ENCODE measurements around the gene JHY.

JHY gene

DNA sequence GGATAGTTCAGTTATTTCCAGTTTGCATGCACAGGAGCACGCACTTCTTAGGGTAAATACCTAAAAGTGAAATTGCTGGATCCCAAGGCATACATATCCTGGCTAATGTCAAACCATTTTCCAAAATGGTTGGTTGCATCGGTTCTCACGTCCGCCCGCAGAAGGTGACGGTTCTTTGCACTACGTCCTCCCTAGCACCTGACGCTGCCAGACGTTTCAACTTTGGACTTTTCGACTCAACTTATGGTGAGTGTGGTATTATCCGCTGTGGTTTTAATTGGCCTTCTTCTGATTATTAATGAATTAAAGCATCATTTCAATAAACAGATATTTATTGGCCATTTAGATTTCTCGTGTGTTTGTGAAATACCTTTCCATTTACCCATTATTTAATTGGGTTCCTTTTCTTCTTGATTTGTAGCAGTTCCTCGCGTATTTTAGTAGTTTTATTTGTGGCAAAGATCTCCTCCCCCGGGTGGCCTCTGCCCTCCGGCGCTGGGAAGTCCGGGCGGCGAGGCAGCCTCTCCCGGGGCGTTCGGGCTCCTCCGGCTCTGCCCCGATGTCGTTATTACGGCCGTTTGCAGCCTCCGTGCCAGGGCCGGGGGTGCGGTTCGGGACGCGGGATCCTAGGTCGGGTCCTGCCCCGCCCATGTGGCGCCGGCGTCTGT is at the start of gene JHY:
TSS of gene JHY (plus strand) at position 571 of the 668 bp plus-strand sequence. CDS start 3,091 bp downstream, outside the sequence.
- Histone ChIP-seq H3K27me3 (ENCODE audit: control insufficient read depth in 2 of 2, insufficient read depth in 2 of 2, low read length in 2 of 2) (no peaks in the 10 kb centered on the region), H3K4me3 (ENCODE audit: low read length in 2 of 2) (peak within 1 kb of the TSS; percentile 69 to 86), H3K27ac (ENCODE audit: low read depth in 2 of 2, low read length in 2 of 2) (peak within 1 kb of the TSS; percentile 49 to 69), H3K9me3 (ENCODE audit: control insufficient read depth in 2 of 2, low read length in 2 of 2) (no peaks in the 10 kb centered on the region), H3K36me3 (ENCODE audit: control insufficient read depth in 2 of 2, insufficient read depth in 2 of 2, low read length in 2 of 2) (peaks cover 0 to 3% of the 10 kb centered on the region in 2 donors), H3K4me1 (ENCODE audit: control insufficient read depth in 2 of 2, insufficient read depth in 2 of 2, low read length in 2 of 2) (peaks cover 0 to 4% of the 10 kb centered on the region in 2 donors), H3K9ac (ENCODE audit: low read depth in 1 of 2, low read length in 2 of 2) (peak within 1 kb of the TSS; percentile 72 to 79)

GRCh38 chr11:122833846-122834464 is 48.6 kb upstream of the JHY start:
- Histone ChIP-seq H3K27me3 (ENCODE audit: control insufficient read depth in 2 of 2, insufficient read depth in 2 of 2, low read length in 2 of 2) (no peaks in the 10 kb centered on the region), H3K36me3 (ENCODE audit: control insufficient read depth in 2 of 2, insufficient read depth in 2 of 2, low read length in 2 of 2) (no peaks in the 10 kb centered on the region), H3K9ac (ENCODE audit: low read depth in 1 of 2, low read length in 2 of 2) (no peak overlapping the region), H3K9me3 (ENCODE audit: control insufficient read depth in 2 of 2, low read length in 2 of 2) (no peaks in the 10 kb centered on the region), H3K4me1 (ENCODE audit: control insufficient read depth in 2 of 2, insufficient read depth in 2 of 2, low read length in 2 of 2) (no peaks in the 10 kb centered on the region), H3K4me3 (ENCODE audit: low read length in 2 of 2) (no peak overlapping the region), H3K27ac (ENCODE audit: low read depth in 2 of 2, low read length in 2 of 2) (no peak overlapping the region)

DNA sequence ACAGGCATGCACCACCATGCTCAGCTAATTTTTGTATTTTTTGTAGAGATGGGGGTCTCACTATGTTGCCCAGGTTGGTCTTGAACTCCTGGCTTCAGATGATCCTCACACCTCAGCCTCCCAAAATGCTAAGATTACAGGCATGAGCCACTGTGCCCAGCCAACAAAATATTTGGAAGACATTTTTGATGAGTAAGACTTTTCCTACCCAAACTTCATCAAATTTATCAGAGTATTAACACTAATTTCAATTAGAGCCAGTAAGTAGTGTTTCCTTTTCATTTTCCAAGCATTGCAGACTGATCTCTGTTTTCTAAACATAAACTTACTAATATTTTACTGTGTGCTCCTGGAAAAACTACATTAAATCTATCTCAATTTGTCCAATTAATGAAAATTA is 45.6 kb upstream of the JHY start:
- no peak overlapping the region for H3K9ac ChIP-seq (ENCODE audit: low read depth in 1 of 2, low read length in 2 of 2)
- no peak overlapping the region for H3K4me3 ChIP-seq (ENCODE audit: low read length in 2 of 2)
- no peaks in the 10 kb centered on the region for H3K27me3 ChIP-seq (ENCODE audit: control insufficient read depth in 2 of 2, insufficient read depth in 2 of 2, low read length in 2 of 2)
- H3K27ac ChIP-seq (ENCODE audit: low read depth in 2 of 2, low read length in 2 of 2) = no peak overlapping the region
- H3K9me3 ChIP-seq (ENCODE audit: control insufficient read depth in 2 of 2, low read length in 2 of 2) = no peaks in the 10 kb centered on the region
- no peaks in the 10 kb centered on the region for H3K36me3 ChIP-seq (ENCODE audit: control insufficient read depth in 2 of 2, insufficient read depth in 2 of 2, low read length in 2 of 2)
- H3K4me1 ChIP-seq (ENCODE audit: control insufficient read depth in 2 of 2, insufficient read depth in 2 of 2, low read length in 2 of 2) = no peaks in the 10 kb centered on the region

DNA sequence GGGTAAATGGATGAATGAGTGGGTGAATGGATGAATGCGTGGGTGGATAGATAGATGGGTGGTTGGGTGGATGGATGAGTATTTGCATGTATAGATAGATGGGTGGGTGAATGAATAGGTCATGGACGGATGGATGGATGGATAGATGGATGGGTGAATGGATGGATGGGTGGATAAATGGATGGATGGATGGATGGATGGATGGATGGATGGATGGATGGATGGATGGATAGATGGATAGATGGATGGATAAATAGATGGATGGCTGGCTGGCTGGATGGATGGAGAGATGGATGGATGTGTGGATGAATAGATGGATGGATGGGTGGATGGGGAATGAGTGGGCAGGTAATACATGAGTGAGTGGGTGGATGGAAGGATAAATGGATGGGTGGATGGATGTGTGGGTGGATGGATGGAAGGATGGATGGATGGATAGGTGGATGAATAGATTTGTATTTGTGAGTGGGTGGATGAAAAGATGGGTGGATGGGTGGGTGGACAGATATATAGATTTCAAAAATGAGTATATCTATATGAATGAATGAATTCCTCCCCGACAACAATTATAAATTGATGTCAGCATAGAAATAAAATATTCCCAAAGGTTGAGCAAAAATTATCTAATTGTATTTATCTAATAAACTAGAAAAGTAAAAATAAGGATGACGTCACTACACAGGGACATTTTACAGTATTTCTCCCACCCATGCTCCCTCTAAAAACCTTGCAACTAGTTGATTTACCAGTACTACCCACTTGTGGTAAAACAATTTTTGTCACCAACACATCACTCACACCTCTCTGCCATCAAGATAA is 44.8 kb upstream of the JHY start:
- H3K36me3 ChIP-seq (ENCODE audit: control insufficient read depth in 2 of 2, insufficient read depth in 2 of 2, low read length in 2 of 2) = no peaks in the 10 kb centered on the region

GRCh38 chr11:122843281-122844141 is 39.0 kb upstream of the JHY start:
- Histone ChIP-seq H3K36me3 (ENCODE audit: control insufficient read depth in 2 of 2, insufficient read depth in 2 of 2, low read length in 2 of 2) (no peaks in the 10 kb centered on the region), H3K4me3 (ENCODE audit: low read length in 2 of 2) (no peak overlapping the region), H3K27me3 (ENCODE audit: control insufficient read depth in 2 of 2, insufficient read depth in 2 of 2, low read length in 2 of 2) (no peaks in the 10 kb centered on the region), H3K27ac (ENCODE audit: low read depth in 2 of 2, low read length in 2 of 2) (peak overlapping the region in 1 of 2 donors; percentile 43), H3K9me3 (ENCODE audit: control insufficient read depth in 2 of 2, low read length in 2 of 2) (no peaks in the 10 kb centered on the region), H3K9ac (ENCODE audit: low read depth in 1 of 2, low read length in 2 of 2) (no peak overlapping the region), H3K4me1 (ENCODE audit: control insufficient read depth in 2 of 2, insufficient read depth in 2 of 2, low read length in 2 of 2) (no peaks in the 10 kb centered on the region)

More for the DNA sequence above, 44.8 kb upstream of the JHY start:
- no peak overlapping the region for H3K27ac ChIP-seq (ENCODE audit: low read depth in 2 of 2, low read length in 2 of 2)
- no peaks in the 10 kb centered on the region for H3K4me1 ChIP-seq (ENCODE audit: control insufficient read depth in 2 of 2, insufficient read depth in 2 of 2, low read length in 2 of 2)
- no peak overlapping the region for H3K9ac ChIP-seq (ENCODE audit: low read depth in 1 of 2, low read length in 2 of 2)
- no peaks in the 10 kb centered on the region for H3K27me3 ChIP-seq (ENCODE audit: control insufficient read depth in 2 of 2, insufficient read depth in 2 of 2, low read length in 2 of 2)
- H3K9me3 ChIP-seq (ENCODE audit: control insufficient read depth in 2 of 2, low read length in 2 of 2) = no peaks in the 10 kb centered on the region
- H3K4me3 ChIP-seq (ENCODE audit: low read length in 2 of 2) = no peak overlapping the region

- H3K4me3 ChIP-seq (ENCODE audit: low read length in 2 of 2) = no peak overlapping the region
- H3K9ac ChIP-seq (ENCODE audit: low read depth in 1 of 2, low read length in 2 of 2) = no peak overlapping the region
- H3K27me3 ChIP-seq (ENCODE audit: control insufficient read depth in 2 of 2, insufficient read depth in 2 of 2, low read length in 2 of 2) = no peaks in the 10 kb centered on the region
- no peaks in the 10 kb centered on the region for H3K9me3 ChIP-seq (ENCODE audit: control insufficient read depth in 2 of 2, low read length in 2 of 2)
- H3K4me1 ChIP-seq (ENCODE audit: control insufficient read depth in 2 of 2, insufficient read depth in 2 of 2, low read length in 2 of 2) = no peaks in the 10 kb centered on the region
- no peak overlapping the region for H3K27ac ChIP-seq (ENCODE audit: low read depth in 2 of 2, low read length in 2 of 2)
- H3K36me3 ChIP-seq (ENCODE audit: control insufficient read depth in 2 of 2, insufficient read depth in 2 of 2, low read length in 2 of 2) = no peaks in the 10 kb centered on the region
These were observed 35.1 kb upstream of the JHY start for GRCh38 chr11:122847466-122847865.

DNA sequence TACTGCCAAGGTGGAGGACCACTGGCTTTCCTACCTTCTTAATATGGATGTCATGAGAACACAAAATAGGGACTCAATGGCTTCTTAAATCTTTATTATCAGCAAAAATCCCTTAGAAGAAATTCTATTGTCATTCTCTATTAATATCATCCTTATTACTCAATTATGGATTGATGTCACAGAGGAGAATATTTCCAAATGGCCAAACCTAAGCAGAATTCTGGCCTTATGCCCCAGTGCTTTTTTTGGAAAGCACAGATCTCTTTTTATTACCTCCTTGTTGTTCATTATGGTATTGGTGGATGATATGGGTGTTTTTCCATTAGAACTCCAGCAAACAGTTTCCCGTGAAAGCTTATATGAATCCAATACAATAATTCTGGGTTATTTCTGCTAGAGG is 34.4 kb upstream of the JHY start:
- H3K27me3 ChIP-seq (ENCODE audit: control insufficient read depth in 2 of 2, insufficient read depth in 2 of 2, low read length in 2 of 2) = no peaks in the 10 kb centered on the region
- no peak overlapping the region for H3K9ac ChIP-seq (ENCODE audit: low read depth in 1 of 2, low read length in 2 of 2)
- H3K9me3 ChIP-seq (ENCODE audit: control insufficient read depth in 2 of 2, low read length in 2 of 2) = no peaks in the 10 kb centered on the region
- H3K36me3 ChIP-seq (ENCODE audit: control insufficient read depth in 2 of 2, insufficient read depth in 2 of 2, low read length in 2 of 2) = no peaks in the 10 kb centered on the region
- no peaks in the 10 kb centered on the region for H3K4me1 ChIP-seq (ENCODE audit: control insufficient read depth in 2 of 2, insufficient read depth in 2 of 2, low read length in 2 of 2)
- H3K4me3 ChIP-seq (ENCODE audit: low read length in 2 of 2) = no peak overlapping the region
- H3K27ac ChIP-seq (ENCODE audit: low read depth in 2 of 2, low read length in 2 of 2) = no peak overlapping the region

- Histone ChIP-seq H3K36me3 (ENCODE audit: control insufficient read depth in 2 of 2, insufficient read depth in 2 of 2, low read length in 2 of 2) (no peaks in the 10 kb centered on the region), H3K4me1 (ENCODE audit: control insufficient read depth in 2 of 2, insufficient read depth in 2 of 2, low read length in 2 of 2) (no peaks in the 10 kb centered on the region), H3K9me3 (ENCODE audit: control insufficient read depth in 2 of 2, low read length in 2 of 2) (no peaks in the 10 kb centered on the region), H3K4me3 (ENCODE audit: low read length in 2 of 2) (no peak overlapping the region), H3K9ac (ENCODE audit: low read depth in 1 of 2, low read length in 2 of 2) (no peak overlapping the region), H3K27ac (ENCODE audit: low read depth in 2 of 2, low read length in 2 of 2) (no peak overlapping the region), H3K27me3 (ENCODE audit: control insufficient read depth in 2 of 2, insufficient read depth in 2 of 2, low read length in 2 of 2) (no peaks in the 10 kb centered on the region)
These were observed 32.4 kb upstream of the JHY start for GRCh38 chr11:122850076-122850631.

GRCh38 chr11:122851366-122851966 is 31.1 kb upstream of the JHY start:
- Histone ChIP-seq H3K27ac (ENCODE audit: low read depth in 2 of 2, low read length in 2 of 2) (no peak overlapping the region), H3K9ac (ENCODE audit: low read depth in 1 of 2, low read length in 2 of 2) (no peak overlapping the region)

More at GRCh38 chr11:122851366-122851966, 31.1 kb upstream of the JHY start:
- no peaks in the 10 kb centered on the region for H3K9me3 ChIP-seq (ENCODE audit: control insufficient read depth in 2 of 2, low read length in 2 of 2)
- no peaks in the 10 kb centered on the region for H3K4me1 ChIP-seq (ENCODE audit: control insufficient read depth in 2 of 2, insufficient read depth in 2 of 2, low read length in 2 of 2)
- H3K4me3 ChIP-seq (ENCODE audit: low read length in 2 of 2) = no peak overlapping the region
- H3K36me3 ChIP-seq (ENCODE audit: control insufficient read depth in 2 of 2, insufficient read depth in 2 of 2, low read length in 2 of 2) = no peaks in the 10 kb centered on the region
- no peaks in the 10 kb centered on the region for H3K27me3 ChIP-seq (ENCODE audit: control insufficient read depth in 2 of 2, insufficient read depth in 2 of 2, low read length in 2 of 2)

All from mucosa of rectum (tissue), 2 donors.